GM12878 (cell line): ENCODE results near the gene GGA2. TPM values are rescaled to one million over a fixed set of nuclear protein-coding genes. Genes with fewer than 3 reads are reported as not detected.

Experiments used
- ATAC-seq: fragments of 200-7000 bp; cut with Tn5 transposase; 3 replicates; pipeline ENCODE4 v1.9.1; 2020; ENCODE audit warnings: mild to moderate bottlenecking, moderate library complexity
- BruUV-seq: library from RNA; stranded (reverse); fragments of 400-500 nt; replicated peaks from 2 replicates; lab custom pipeline; 2021; lab: Mats Ljungman, UMichigan
- CTCF ChIA-PET: fragments of 300-600 bp; sonication (Branson Sonifier 250); formaldehyde crosslinking; extraction: SDS; loops from one replicate; lab custom pipeline; 2021; ENCODE audit warnings: inconsistent platforms; lab: Yijun Ruan, JAX
- POLR2A ChIA-PET: fragments of 350-600 bp; formaldehyde crosslinking; extraction: SDS; loops from one replicate; lab custom pipeline; 2021; ENCODE audit warnings: inconsistent platforms; lab: Charles Lee
- RAD21 ChIA-PET: fragments of 300-600 bp; sonication (Branson Sonifier 250); formaldehyde crosslinking; loops from one replicate; lab custom pipeline; 2023; ENCODE audit warnings: antibody characterized with exemption; ENCODE audit not compliant: unreplicated experiment; lab: Charles Lee
- SMC1A ChIA-PET: fragments of 300-600 bp; sonication (Branson Sonifier 250); formaldehyde crosslinking; loops from one replicate; lab custom pipeline; 2023; ENCODE audit not compliant: unreplicated experiment, uncharacterized antibody; lab: Charles Lee
- DNase-seq: peaks from one replicate; pipeline ENCODE4 v3.0.0-alpha.2; 2011; ENCODE audit warnings: low read depth, low spot score
- FAIRE-seq: peaks from 3 replicates; lab custom pipeline; 2011; peaks lifted over from hg19 to GRCh38; lab: Jason Lieb, UNC
- H2AFZ ChIP-seq: 2 replicates; pipeline ENCODE4 v1.6.0; 2011; ENCODE audit warnings: low read depth, low read length, control low read depth; ENCODE audit not compliant: control insufficient read depth
- H3K27ac ChIP-seq: 2 replicates; pipeline ENCODE4 v1.5.1; 2011; ENCODE audit warnings: control low read depth; ENCODE audit not compliant: control insufficient read depth, insufficient read depth
- H3K27me3 ChIP-seq, 2 experiments: replicated peaks in 1 of 2; 2 replicates each; pipeline versions ENCODE4 v1.6.0 to v1.6.1; 2011; ENCODE audit warnings: low read length in 1 of 2; ENCODE audit not compliant: control insufficient read depth in 2 of 2, insufficient read depth in 2 of 2
- H3K36me3 ChIP-seq, 2 experiments: 2 replicates each; pipeline ENCODE4 v1.5.1; 2011; ENCODE audit warnings: low read length in 1 of 2; ENCODE audit not compliant: control insufficient read depth in 2 of 2, insufficient read depth in 2 of 2
- H3K4me1 ChIP-seq: 2 replicates; pipeline ENCODE4 v1.6.1; 2011; ENCODE audit warnings: mild to moderate bottlenecking, low read length, moderate library complexity, mixed read lengths; ENCODE audit not compliant: control insufficient read depth, insufficient read depth
- H3K4me2 ChIP-seq: 2 replicates; pipeline ENCODE4 v1.6.0; 2011; ENCODE audit warnings: control low read depth; ENCODE audit not compliant: control insufficient read depth, insufficient read depth
- H3K4me3 ChIP-seq: fragments of 200-600 bp; sonication (generic); 2 replicates; pipeline ENCODE4 v1.5.1; 2016
- H3K79me2 ChIP-seq: 2 replicates; pipeline ENCODE4 v1.6.0; 2011; ENCODE audit warnings: low read length; ENCODE audit not compliant: control insufficient read depth, insufficient read depth
- H3K9ac ChIP-seq: 2 replicates; pipeline ENCODE4 v1.8.0; 2011; ENCODE audit warnings: low read length, control low read depth, mixed read lengths; ENCODE audit not compliant: control insufficient read depth, insufficient read depth
- H3K9me3 ChIP-seq: replicated peaks from 3 replicates; pipeline ENCODE4 v1.5.1; 2011; ENCODE audit warnings: mild to moderate bottlenecking, low read length; ENCODE audit not compliant: control insufficient read depth, insufficient read depth
- H4K20me1 ChIP-seq: 2 replicates; pipeline ENCODE4 v1.6.0; 2011; ENCODE audit not compliant: control insufficient read depth, insufficient read depth
- BHLHE40 ChIP-seq, 2 experiments: fragments of 450-650 bp in 1 of 2; IDR thresholded peaks; 2 replicates each; pipeline ENCODE4 v1.6.1; 2011 to 2017; ENCODE audit warnings: low read depth in 2 of 2, borderline replicate concordance in 1 of 2, improper control_type of control experiment in 1 of 2, low read length in 1 of 2, mild to moderate bottlenecking in 1 of 2
- CEBPB ChIP-seq, 2 experiments: fragments of 150-350 bp in 1 of 2; IDR thresholded peaks; 2 replicates each; pipeline ENCODE4 v1.6.1; 2012 to 2014; ENCODE audit warnings: low read depth in 2 of 2, low read length in 2 of 2, borderline replicate concordance in 1 of 2, inconsistent platforms in 1 of 2
- EP300 ChIP-seq, 2 experiments: fragments of 150-350 bp in 1 of 2; IDR thresholded peaks; 2 replicates each; pipeline ENCODE4 v1.6.1; 2011 to 2012; ENCODE audit warnings: low read depth in 2 of 2, low read length in 2 of 2, borderline replicate concordance in 1 of 2, improper control_type of control experiment in 1 of 2, inconsistent platforms in 1 of 2; ENCODE audit not compliant: control insufficient read depth in 1 of 2
- GABPA ChIP-seq: IDR thresholded peaks from 2 replicates; pipeline ENCODE4 v1.6.1; 2014; ENCODE audit warnings: antibody characterized with exemption, low read depth, mild to moderate bottlenecking, inconsistent platforms
- HDGF ChIP-seq: fragments of 450-650 bp; IDR thresholded peaks from 2 replicates; pipeline ENCODE4 v1.6.1; 2016; ENCODE audit warnings: antibody characterized with exemption
- HSF1 ChIP-seq: fragments of 150-350 bp; IDR thresholded peaks from 2 replicates; pipeline ENCODE4 v1.6.1; 2014; ENCODE audit warnings: mild to moderate bottlenecking, low read depth, low read length
- NBN ChIP-seq: fragments of 450-650 bp; IDR thresholded peaks from 2 replicates; pipeline ENCODE4 v1.6.1; 2016
- PAX8 ChIP-seq: fragments of 450-650 bp; IDR thresholded peaks from 2 replicates; pipeline ENCODE4 v1.6.1; 2017; ENCODE audit warnings: mild to moderate bottlenecking, moderate library complexity
- SUZ12 ChIP-seq: fragments of 200-600 bp; sonication (generic); IDR thresholded peaks from one replicate; pipeline ENCODE4 v1.6.1; 2018; ENCODE audit warnings: antibody characterized with exemption, mild to moderate bottlenecking; ENCODE audit not compliant: unreplicated experiment
- TARDBP ChIP-seq: IDR thresholded peaks from 2 replicates; pipeline ENCODE4 v1.6.1; 2016; ENCODE audit warnings: borderline replicate concordance
- ZNF622 ChIP-seq: fragments of 450-650 bp; IDR thresholded peaks from 2 replicates; pipeline ENCODE4 v1.6.1; 2017; ENCODE audit warnings: mild to moderate bottlenecking, inconsistent platforms
- WGBS: methylation state at CpG from one replicate; pipeline ENCODE4 v1.1.6; 2016; ENCODE audit warnings: low lambda C conversion rate; ENCODE audit not compliant: insufficient replicate concordance, insufficient coverage; ENCODE audit errors: missing lambda C conversion rate; 5-methylcytosine and 5-hydroxymethylcytosine counted together
- in situ Hi-C: fragments of 300-500 bp; cut with MboI; formaldehyde crosslinking; loops from 9 replicates; pipeline ENCODE4 v1.14.3; 2018; ENCODE audit warnings: mixed read lengths
- intact Hi-C: fragments of 100-400 bp; cut with micrococcal nuclease; formaldehyde crosslinking; loops from one replicate; pipeline ENCODE4 v1.14.2; 2022; ENCODE audit not compliant: unreplicated experiment
- polyA plus RNA-seq, 11 experiments: library from polyadenylated mRNA; depleted of rRNA in 4 of 11; unstranded in 6 of 11; stranded (reverse) in 5 of 11; fragments of >200 nt; fragmentation: Nextera tagmentation in 4 of 11; fragmentation: Illumina TruSeq in 1 of 11; extraction: Ambion mirVana in 4 of 11; extraction: Trizol in 1 of 11; gene quantifications; 1 replicate in 1 of 11; 2 replicates in 10 of 11; pipeline versions ENCODE4 v1.2.1 to v1.2.3, GENCODE V29; 2011 to 2016; ENCODE audit warnings: inconsistent platforms in 2 of 11, missing spikeins in 2 of 11, low read depth in 1 of 11
- total RNA-seq, 4 experiments: library from RNA; depleted of rRNA in 3 of 4; stranded (reverse); fragments of >200 nt in 3 of 4; fragmentation: Illumina TruSeq in 1 of 4; extraction: Trizol in 1 of 4; gene quantifications; 2 replicates each; pipeline versions ENCODE4 v1.2.1 to v1.2.3, GENCODE V29; 2013 to 2021
- TF ChIP-seq, protein P1 (sequence below): IDR thresholded peaks from 2 replicates; pipeline ENCODE4 v1.6.1; 2012; ENCODE audit warnings: improper control_type of control experiment, low read depth, low read length; ENCODE audit not compliant: insufficient replicate concordance
- TF ChIP-seq, protein P2 (sequence below): fragments of 450-650 bp; IDR thresholded peaks from 2 replicates; pipeline ENCODE4 v1.6.1; 2017; ENCODE audit warnings: mild to moderate bottlenecking, moderate library complexity

GGA2 gene
- total and polyA plus RNA-seq, 10 of the 15 experiments (the other 5 are each of a cell fraction or from before 2014, with no cell fraction given): 14.1 to 153 (median 86.6) TPM

GRCh38 chr16:23485841-23486240 lies 24.5 kb downstream of the GGA2 start:
- Histone ChIP-seq H3K9ac (no peak overlapping the region), H4K20me1 (no peaks in the 10 kb centered on the region; the same call in 1 of the 2 replicates), H3K4me2 (no peak overlapping the region), H3K4me1 (no peaks in the 10 kb centered on the region), H2AFZ (no peak overlapping the region), H3K4me3 (no peak overlapping the region), H3K27ac (no peak overlapping the region), H3K9me3 (no peaks in the 10 kb centered on the region), H3K79me2 (no peaks in the 10 kb centered on the region), H3K27me3 (no peaks in the 10 kb centered on the region), H3K36me3 (peaks cover 41 to 43% of the 10 kb centered on the region in 2 experiments)
- WGBS: 94% methylated on average over 8 of the region's 8 CpGs
- RAD21 ChIA-PET: no interaction called here
- DNase-seq (no peak), ATAC-seq (no peak), FAIRE-seq (no peak)
- no TSS peak for BruUV-seq
- in situ Hi-C loops (no loop called here), intact Hi-C loops (no loop called here)
- CTCF ChIA-PET: no interaction called here
- POLR2A ChIA-PET: no interaction called here
- no peak for TF ChIP-seq ZNF622
- TF ChIP-seq SUZ12: no peak
- no peak for TF ChIP-seq EP300 (IDR thresholded peaks at IDR 0.05; ENCODE audit: borderline replicate concordance in 1 of 2, control insufficient read depth in 1 of 2, low read depth in 2 of 2, low read length in 2 of 2)
- TF ChIP-seq, protein P1, sequence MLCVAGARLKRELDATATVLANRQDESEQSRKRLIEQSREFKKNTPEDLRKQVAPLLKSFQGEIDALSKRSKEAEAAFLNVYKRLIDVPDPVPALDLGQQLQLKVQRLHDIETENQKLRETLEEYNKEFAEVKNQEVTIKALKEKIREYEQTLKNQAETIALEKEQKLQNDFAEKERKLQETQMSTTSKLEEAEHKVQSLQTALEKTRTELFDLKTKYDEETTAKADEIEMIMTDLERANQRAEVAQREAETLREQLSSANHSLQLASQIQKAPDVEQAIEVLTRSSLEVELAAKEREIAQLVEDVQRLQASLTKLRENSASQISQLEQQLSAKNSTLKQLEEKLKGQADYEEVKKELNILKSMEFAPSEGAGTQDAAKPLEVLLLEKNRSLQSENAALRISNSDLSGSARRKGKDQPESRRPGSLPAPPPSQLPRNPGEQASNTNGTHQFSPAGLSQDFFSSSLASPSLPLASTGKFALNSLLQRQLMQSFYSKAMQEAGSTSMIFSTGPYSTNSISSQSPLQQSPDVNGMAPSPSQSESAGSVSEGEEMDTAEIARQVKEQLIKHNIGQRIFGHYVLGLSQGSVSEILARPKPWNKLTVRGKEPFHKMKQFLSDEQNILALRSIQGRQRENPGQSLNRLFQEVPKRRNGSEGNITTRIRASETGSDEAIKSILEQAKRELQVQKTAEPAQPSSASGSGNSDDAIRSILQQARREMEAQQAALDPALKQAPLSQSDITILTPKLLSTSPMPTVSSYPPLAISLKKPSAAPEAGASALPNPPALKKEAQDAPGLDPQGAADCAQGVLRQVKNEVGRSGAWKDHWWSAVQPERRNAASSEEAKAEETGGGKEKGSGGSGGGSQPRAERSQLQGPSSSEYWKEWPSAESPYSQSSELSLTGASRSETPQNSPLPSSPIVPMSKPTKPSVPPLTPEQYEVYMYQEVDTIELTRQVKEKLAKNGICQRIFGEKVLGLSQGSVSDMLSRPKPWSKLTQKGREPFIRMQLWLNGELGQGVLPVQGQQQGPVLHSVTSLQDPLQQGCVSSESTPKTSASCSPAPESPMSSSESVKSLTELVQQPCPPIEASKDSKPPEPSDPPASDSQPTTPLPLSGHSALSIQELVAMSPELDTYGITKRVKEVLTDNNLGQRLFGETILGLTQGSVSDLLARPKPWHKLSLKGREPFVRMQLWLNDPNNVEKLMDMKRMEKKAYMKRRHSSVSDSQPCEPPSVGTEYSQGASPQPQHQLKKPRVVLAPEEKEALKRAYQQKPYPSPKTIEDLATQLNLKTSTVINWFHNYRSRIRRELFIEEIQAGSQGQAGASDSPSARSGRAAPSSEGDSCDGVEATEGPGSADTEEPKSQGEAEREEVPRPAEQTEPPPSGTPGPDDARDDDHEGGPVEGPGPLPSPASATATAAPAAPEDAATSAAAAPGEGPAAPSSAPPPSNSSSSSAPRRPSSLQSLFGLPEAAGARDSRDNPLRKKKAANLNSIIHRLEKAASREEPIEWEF: no peak
- no peak for TF ChIP-seq BHLHE40 (IDR thresholded peaks at IDR 0.05; ENCODE audit: borderline replicate concordance in 1 of 2, low read depth in 2 of 2, low read length in 1 of 2)
- TF ChIP-seq, protein P2, sequence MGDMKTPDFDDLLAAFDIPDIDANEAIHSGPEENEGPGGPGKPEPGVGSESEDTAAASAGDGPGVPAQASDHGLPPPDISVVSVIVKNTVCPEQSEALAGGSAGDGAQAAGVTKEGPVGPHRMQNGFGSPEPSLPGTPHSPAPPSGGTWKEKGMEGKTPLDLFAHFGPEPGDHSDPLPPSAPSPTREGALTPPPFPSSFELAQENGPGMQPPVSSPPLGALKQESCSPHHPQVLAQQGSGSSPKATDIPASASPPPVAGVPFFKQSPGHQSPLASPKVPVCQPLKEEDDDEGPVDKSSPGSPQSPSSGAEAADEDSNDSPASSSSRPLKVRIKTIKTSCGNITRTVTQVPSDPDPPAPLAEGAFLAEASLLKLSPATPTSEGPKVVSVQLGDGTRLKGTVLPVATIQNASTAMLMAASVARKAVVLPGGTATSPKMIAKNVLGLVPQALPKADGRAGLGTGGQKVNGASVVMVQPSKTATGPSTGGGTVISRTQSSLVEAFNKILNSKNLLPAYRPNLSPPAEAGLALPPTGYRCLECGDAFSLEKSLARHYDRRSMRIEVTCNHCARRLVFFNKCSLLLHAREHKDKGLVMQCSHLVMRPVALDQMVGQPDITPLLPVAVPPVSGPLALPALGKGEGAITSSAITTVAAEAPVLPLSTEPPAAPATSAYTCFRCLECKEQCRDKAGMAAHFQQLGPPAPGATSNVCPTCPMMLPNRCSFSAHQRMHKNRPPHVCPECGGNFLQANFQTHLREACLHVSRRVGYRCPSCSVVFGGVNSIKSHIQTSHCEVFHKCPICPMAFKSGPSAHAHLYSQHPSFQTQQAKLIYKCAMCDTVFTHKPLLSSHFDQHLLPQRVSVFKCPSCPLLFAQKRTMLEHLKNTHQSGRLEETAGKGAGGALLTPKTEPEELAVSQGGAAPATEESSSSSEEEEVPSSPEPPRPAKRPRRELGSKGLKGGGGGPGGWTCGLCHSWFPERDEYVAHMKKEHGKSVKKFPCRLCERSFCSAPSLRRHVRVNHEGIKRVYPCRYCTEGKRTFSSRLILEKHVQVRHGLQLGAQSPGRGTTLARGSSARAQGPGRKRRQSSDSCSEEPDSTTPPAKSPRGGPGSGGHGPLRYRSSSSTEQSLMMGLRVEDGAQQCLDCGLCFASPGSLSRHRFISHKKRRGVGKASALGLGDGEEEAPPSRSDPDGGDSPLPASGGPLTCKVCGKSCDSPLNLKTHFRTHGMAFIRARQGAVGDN: no peak
- no peak for TF ChIP-seq CEBPB (IDR thresholded peaks at IDR 0.05; ENCODE audit: borderline replicate concordance in 1 of 2, low read depth in 2 of 2, low read length in 2 of 2)
- no peak for TF ChIP-seq TARDBP
- TF ChIP-seq NBN: no peak
- no peak for TF ChIP-seq GABPA
- no peak for TF ChIP-seq HDGF
- TF ChIP-seq HSF1: no peak
- TF ChIP-seq PAX8: no peak
- SMC1A ChIA-PET: no interaction called here
